Measurements from ENCODE around the gene CNGA2.
"Not testable (repeated sequence)": the region's sequence is repeated elsewhere in the genome, so short reads cannot be mapped to it uniquely, and the experiment has no call there.

GRCh38 chrX:151697082-151697481 lies 37.5 kb upstream of the CNGA2 start:
- TF ChIP-seq CTCF (IDR thresholded peaks at IDR 0.05; ENCODE audit: insufficient read depth, low read depth, low read length); EZH2 (IDR thresholded peaks at IDR 0.05; ENCODE audit: insufficient read depth, low read length): not testable (repeated sequence)

Data from astrocyte (in vitro differentiated cells and primary cell).